Erythroblast (primary cell): ENCODE data around the gene CNOT6.

Experiments used
- DNase-seq, 2 experiments: peaks; one replicate each; lab custom pipeline; 2025; lab: John Stamatoyannopoulos, UW
- GATA1 ChIP-seq: IDR thresholded peaks from 2 replicates; pipeline ENCODE4 v1.6.1; 2011; ENCODE audit warnings: low read depth, mild to moderate bottlenecking, control low read depth, low read length, moderate library complexity
- POLR2A ChIP-seq: IDR thresholded peaks from 2 replicates; pipeline ENCODE4 v1.6.1; 2011; ENCODE audit warnings: mild to moderate bottlenecking, low read length

CNOT6 gene

GRCh38 chr5:180598797-180599589 lies 104.8 kb downstream of the CNOT6 start:
- DNase-seq, result no peak
- TF ChIP-seq POLR2A (no peak), GATA1 (no peak)

GRCh38 chr5:180599590-180599914 lies 105.4 kb downstream of the CNOT6 start:
- no peak for TF ChIP-seq GATA1
- TF ChIP-seq POLR2A, result no peak
- no peak for DNase-seq

- DNase-seq, result no peak
- TF ChIP-seq GATA1, result no peak
- no peak for TF ChIP-seq POLR2A
These were observed 105.9 kb downstream of the CNOT6 start for GRCh38 chr5:180599981-180600553.

- TF ChIP-seq GATA1 (no peak), POLR2A (no peak)
- no peak for DNase-seq
These were observed 106.4 kb downstream of the CNOT6 start for GRCh38 chr5:180600554-180601041.

GRCh38 chr5:180601591-180602480 lies 107.7 kb downstream of the CNOT6 start:
- DNase-seq, result no peak
- TF ChIP-seq POLR2A (no peak), GATA1 (no peak)

GRCh38 chr5:180602481-180603075 lies 108.4 kb downstream of the CNOT6 start:
- DNase-seq, result no peak
- no peak for TF ChIP-seq POLR2A
- no peak for TF ChIP-seq GATA1

GRCh38 chr5:180603076-180603594 lies 109.0 kb downstream of the CNOT6 start:
- no peak for DNase-seq
- no peak for TF ChIP-seq POLR2A

- TF ChIP-seq GATA1, result no peak
- no peak for TF ChIP-seq POLR2A
- no peak for DNase-seq
These were observed 110.1 kb downstream of the CNOT6 start for GRCh38 chr5:180604271-180604670.

- DNase-seq, result peak; percentile 76 to 87
- TF ChIP-seq POLR2A (no peak), GATA1 (no peak)
These were observed 111.5 kb downstream of the CNOT6 start for GRCh38 chr5:180605554-180606214.

GRCh38 chr5:180606215-180606785 lies 112.1 kb downstream of the CNOT6 start:
- no peak for DNase-seq
- TF ChIP-seq POLR2A (no peak), GATA1 (no peak)

GRCh38 chr5:180607861-180608571 lies 113.8 kb downstream of the CNOT6 start:
- TF ChIP-seq POLR2A (no peak), GATA1 (no peak)
- DNase-seq, result peak; percentile 85 to 86

GRCh38 chr5:180608572-180609310 lies 114.6 kb downstream of the CNOT6 start:
- DNase-seq, result no peak
- TF ChIP-seq GATA1 (no peak), POLR2A (no peak)
